Activated T-cell treated with anti-CD3 and anti-CD28 coated beads for 24 hours (primary cell): ENCODE measurements around the gene ODF4.

Experiments used
- DNase-seq: peaks from one replicate; pipeline ENCODE4 v3.0.0-alpha.2; 2020; ENCODE audit warnings: low read depth

The ODF4 gene

GRCh38 chr17:8339540-8339939 lies at the start of gene ODF4:
Gene ODF4, plus strand, starts transcription at chr17:8339840. Its CDS starts 212 bp downstream, at chr17:8340052.
- no peak for DNase-seq

GRCh38 chr17:8290043-8290442 lies 49.6 kb upstream of the ODF4 start:
- DNase-seq = no peak

GRCh38 chr17:8292639-8293395 lies 46.8 kb upstream of the ODF4 start:
- DNase-seq = no peak

GRCh38 chr17:8294361-8294760 lies 45.3 kb upstream of the ODF4 start:
- no peak for DNase-seq

GRCh38 chr17:8294814-8295316 lies 44.8 kb upstream of the ODF4 start:
- DNase-seq = no peak

GRCh38 chr17:8300226-8300625 lies 39.4 kb upstream of the ODF4 start:
- no peak for DNase-seq

- peak; percentile 41 for DNase-seq
These were observed 38.9 kb upstream of the ODF4 start for GRCh38 chr17:8300627-8301242.

- no peak for DNase-seq
These were observed 29.0 kb upstream of the ODF4 start for GRCh38 chr17:8310601-8311123.

- no peak for DNase-seq
These were observed 28.4 kb upstream of the ODF4 start for GRCh38 chr17:8311131-8311790.

GRCh38 chr17:8312251-8312650 lies 27.4 kb upstream of the ODF4 start:
- DNase-seq = no peak

GRCh38 chr17:8312726-8313600 lies 26.7 kb upstream of the ODF4 start:
- no peak for DNase-seq

- no peak for DNase-seq
These were observed 24.6 kb upstream of the ODF4 start for GRCh38 chr17:8314797-8315763.

GRCh38 chr17:8315764-8316217 lies 23.8 kb upstream of the ODF4 start:
- no peak for DNase-seq

- no peak for DNase-seq
These were observed 21.4 kb upstream of the ODF4 start for GRCh38 chr17:8318010-8318935.

GRCh38 chr17:8320262-8320661 lies 19.4 kb upstream of the ODF4 start:
- no peak for DNase-seq

GRCh38 chr17:8320990-8321389 lies 18.6 kb upstream of the ODF4 start:
- DNase-seq = no peak

GRCh38 chr17:8322061-8322460 lies 17.6 kb upstream of the ODF4 start:
- no peak for DNase-seq

- DNase-seq = no peak
These were observed 15.5 kb upstream of the ODF4 start for GRCh38 chr17:8324132-8324531.

- DNase-seq = no peak
These were observed 14.7 kb upstream of the ODF4 start for GRCh38 chr17:8324923-8325322.
